T-helper 2 cell (primary cell): ENCODE measurements around the gene PLEKHA8.
"Not testable (repeated sequence)": the region's sequence is repeated elsewhere in the genome, so short reads cannot be mapped to it uniquely, and the experiment has no call there.

Experiments
- DNase-seq, 5 experiments: peaks; one replicate each; pipeline versions ENCODE4 v3.0.0 to v3.0.0-alpha.2; 2012 to 2022

Gene PLEKHA8

GRCh38 chr7:30068117-30068516 is 39.9 kb downstream of the PLEKHA8 start:
- DNase-seq, result no peak

- DNase-seq, result no peak
Measured at GRCh38 chr7:30069096-30069867, 41.1 kb downstream of the PLEKHA8 start.

GRCh38 chr7:30070052-30070451 is 41.8 kb downstream of the PLEKHA8 start:
- no peak for DNase-seq

- no peak for DNase-seq
Measured at GRCh38 chr7:30072735-30073134, 44.5 kb downstream of the PLEKHA8 start.

- DNase-seq, result peak in 1 of 5 experiments; percentile 29
Measured at GRCh38 chr7:30074422-30075030, 46.3 kb downstream of the PLEKHA8 start.

GRCh38 chr7:30076411-30076810 is 48.2 kb downstream of the PLEKHA8 start:
- DNase-seq, result no peak

- no peak for DNase-seq
Measured at GRCh38 chr7:30078280-30078679, 50.1 kb downstream of the PLEKHA8 start.

- DNase-seq, result no peak
Measured at GRCh38 chr7:30079880-30080279, 51.7 kb downstream of the PLEKHA8 start.

- no peak for DNase-seq
Measured at GRCh38 chr7:30080818-30081217, 52.6 kb downstream of the PLEKHA8 start.

GRCh38 chr7:30082686-30083085 is 54.5 kb downstream of the PLEKHA8 start:
- no peak for DNase-seq

- no peak for DNase-seq
Measured at GRCh38 chr7:30083334-30083733, 55.1 kb downstream of the PLEKHA8 start.

- DNase-seq, result no peak
Measured at GRCh38 chr7:30084212-30084611, 56.0 kb downstream of the PLEKHA8 start.

- DNase-seq, result no peak
Measured at GRCh38 chr7:30086529-30086928, 58.3 kb downstream of the PLEKHA8 start.

- no peak for DNase-seq
Measured at GRCh38 chr7:30087371-30087770, 59.2 kb downstream of the PLEKHA8 start.

- DNase-seq, result no peak
Measured at GRCh38 chr7:30088362-30088761, 60.1 kb downstream of the PLEKHA8 start.

- DNase-seq, result no peak
Measured at GRCh38 chr7:30090111-30090510, 61.9 kb downstream of the PLEKHA8 start.

GRCh38 chr7:30091491-30091912 is 63.3 kb downstream of the PLEKHA8 start:
- DNase-seq, result no peak

GRCh38 chr7:30091987-30092386 is 63.8 kb downstream of the PLEKHA8 start:
- no peak for DNase-seq

GRCh38 chr7:30093420-30093952 is 65.3 kb downstream of the PLEKHA8 start:
- no peak for DNase-seq

- DNase-seq, result not testable (repeated sequence)
Measured at GRCh38 chr7:30098599-30098998, 70.4 kb downstream of the PLEKHA8 start.

- DNase-seq, result no peak
Measured at GRCh38 chr7:30102281-30102680, 74.1 kb downstream of the PLEKHA8 start.

GRCh38 chr7:30104157-30104556 is 75.9 kb downstream of the PLEKHA8 start:
- no peak for DNase-seq

GRCh38 chr7:30112103-30112713 is 84.0 kb downstream of the PLEKHA8 start:
- no peak for DNase-seq

GRCh38 chr7:30113144-30113543 is 84.9 kb downstream of the PLEKHA8 start:
- no peak for DNase-seq
